Liver (tissue), 9 donors: ENCODE results near the gene GREB1. TPM values are rescaled to one million over a fixed set of nuclear protein-coding genes. Genes with fewer than 3 reads are reported as not detected.

ENCODE experiments used
- DNase-seq: peaks from one replicate; pipeline ENCODE4 v3.0.0-alpha.2; 2017; ENCODE audit warnings: low spot score
- H3K27ac ChIP-seq, 2 donors: one replicate each; pipeline ENCODE4 v1.7.0; 2013; ENCODE audit warnings: inconsistent platforms in 2 of 2, low read length in 2 of 2, control low read depth in 1 of 2, low read depth in 1 of 2, mild to moderate bottlenecking in 1 of 2
- H3K27me3 ChIP-seq, 4 donors: one replicate each; pipeline versions ENCODE4 v1.6.1 to v1.7.0; 2013; ENCODE audit warnings: low read length in 3 of 4, inconsistent platforms in 1 of 4, mild to moderate bottlenecking in 1 of 4, moderate library complexity in 1 of 4; ENCODE audit not compliant: control insufficient read depth in 4 of 4, insufficient read depth in 4 of 4
- H3K36me3 ChIP-seq, 4 donors: one replicate each; pipeline versions ENCODE4 v1.6.1 to v1.7.0; 2013; ENCODE audit warnings: low read length in 3 of 4, mild to moderate bottlenecking in 3 of 4, low read depth in 1 of 4, moderate library complexity in 1 of 4; ENCODE audit not compliant: control insufficient read depth in 4 of 4, insufficient read depth in 3 of 4
- H3K4me1 ChIP-seq, 4 donors: one replicate each; pipeline versions ENCODE4 v1.6.1 to v1.7.0; 2013; ENCODE audit warnings: low read length in 3 of 4, mild to moderate bottlenecking in 3 of 4, moderate library complexity in 1 of 4; ENCODE audit not compliant: control insufficient read depth in 4 of 4, insufficient read depth in 4 of 4
- H3K4me3 ChIP-seq, 3 donors: one replicate each; pipeline versions ENCODE4 v1.6.1 to v1.7.0; 2013; ENCODE audit warnings: low read length in 3 of 3, control low read depth in 1 of 3, low read depth in 1 of 3, mild to moderate bottlenecking in 1 of 3
- H3K9ac ChIP-seq, 2 donors: one replicate each; pipeline ENCODE4 v1.7.0; 2013; ENCODE audit warnings: low read length in 2 of 2, mild to moderate bottlenecking in 2 of 2, moderate library complexity in 2 of 2, control low read depth in 1 of 2, low read depth in 1 of 2
- H3K9me3 ChIP-seq, 4 donors: one replicate each; pipeline versions ENCODE4 v1.6.1 to v1.7.0; 2013; ENCODE audit warnings: low read length in 3 of 4; ENCODE audit not compliant: control insufficient read depth in 4 of 4
- ATF3 ChIP-seq: IDR thresholded peaks from 2 replicates; pipeline ENCODE4 v1.6.1; 2016; ENCODE audit warnings: antibody characterized with exemption
- CTCF ChIP-seq: fragments of 150-350 bp; IDR thresholded peaks from 2 replicates; pipeline ENCODE4 v1.5.1; 2017; ENCODE audit warnings: improper control_type of control experiment, low read depth, low read length; ENCODE audit not compliant: missing input control
- FOXA1 ChIP-seq: IDR thresholded peaks from 2 replicates; pipeline ENCODE4 v1.6.1; 2016; ENCODE audit warnings: antibody characterized with exemption
- FOXA2 ChIP-seq: IDR thresholded peaks from 2 replicates; pipeline ENCODE4 v1.6.1; 2016; ENCODE audit warnings: antibody characterized with exemption
- GABPA ChIP-seq, 2 donors: IDR thresholded peaks in 1 of 2; conservative IDR thresholded peaks in 1 of 2; 2 replicates each; pipeline ENCODE4 v1.6.1; 2016; ENCODE audit warnings: antibody characterized with exemption in 2 of 2, mild to moderate bottlenecking in 1 of 2, moderate library complexity in 1 of 2
- HNF4A ChIP-seq, 2 donors: conservative IDR thresholded peaks; 2 replicates each; pipeline ENCODE4 v1.6.1; 2016; ENCODE audit warnings: antibody characterized with exemption in 2 of 2, mild to moderate bottlenecking in 2 of 2
- HNF4G ChIP-seq: IDR thresholded peaks from 2 replicates; pipeline ENCODE4 v1.6.1; 2016; ENCODE audit warnings: antibody characterized with exemption
- JUND ChIP-seq, 2 donors: IDR thresholded peaks; 2 replicates each; pipeline ENCODE4 v1.6.1; 2016; ENCODE audit warnings: antibody characterized with exemption in 2 of 2
- NR2F2 ChIP-seq: IDR thresholded peaks from 2 replicates; pipeline ENCODE4 v1.6.1; 2016; ENCODE audit warnings: antibody characterized with exemption
- RAD21 ChIP-seq, 2 donors: IDR thresholded peaks; 2 replicates each; pipeline ENCODE4 v1.6.1; 2016; ENCODE audit warnings: antibody characterized with exemption in 2 of 2, mild to moderate bottlenecking in 2 of 2
- REST ChIP-seq: IDR thresholded peaks from 2 replicates; pipeline ENCODE4 v1.6.1; 2016; ENCODE audit warnings: antibody characterized with exemption, mild to moderate bottlenecking
- SP1 ChIP-seq: IDR thresholded peaks from 2 replicates; pipeline ENCODE4 v1.6.1; 2018; ENCODE audit warnings: antibody characterized with exemption, mild to moderate bottlenecking
- TAF1 ChIP-seq: conservative IDR thresholded peaks from 2 replicates; pipeline ENCODE4 v1.6.1; 2016; ENCODE audit warnings: antibody characterized with exemption, mild to moderate bottlenecking
- YY1 ChIP-seq: IDR thresholded peaks from 2 replicates; pipeline ENCODE4 v1.6.1; 2016; ENCODE audit warnings: antibody characterized with exemption, mild to moderate bottlenecking
- ZBTB33 ChIP-seq: IDR thresholded peaks from 2 replicates; pipeline ENCODE4 v1.6.1; 2016; ENCODE audit warnings: antibody characterized with exemption
- WGBS: extraction: QIAGEN DNeasy Blood & Tissue Kit; methylation state at CpG from one replicate; pipeline ENCODE4 v1.1.7; 2013; 5-methylcytosine and 5-hydroxymethylcytosine counted together
- polyA plus RNA-seq, 2 donors: library from polyadenylated mRNA; stranded (reverse) in 1 of 2; unstranded in 1 of 2; fragments of 200-250 nt in 1 of 2; fragments of >200 nt in 1 of 2; fragmentation: Nextera tagmentation in 1 of 2; extraction: Ambion mirVana in 1 of 2; gene quantifications; one replicate each; pipeline versions ENCODE4 v1.2.1 to v1.2.3, GENCODE V29; 2013 to 2015
- total RNA-seq, 2 donors: library from RNA; depleted of rRNA; stranded (reverse); fragments of >200 nt; gene quantifications; one replicate each; pipeline ENCODE4 v1.2.3, GENCODE V29; 2014
- donor health status: healthy.
- donor health status: healthy.
- donor health status: healthy.
- donor health status: healthy.
- donor health status: healthy.

Gene GREB1
- total and polyA plus RNA-seq, 4 donors = 1.0 to 6.3 (median 3.6) TPM

- TF ChIP-seq HNF4G (no peak), TAF1 (no peak), ZBTB33 (no peak), YY1 (no peak)
Measured at GRCh38 chr2:11564816-11565567, 31.1 kb downstream of the GREB1 start (continued).

- DNase-seq = no peak
- Histone ChIP-seq H3K27me3 (no peaks in the 10 kb centered on the region), H3K4me3 (no peak overlapping the region), H3K36me3 (no peaks in the 10 kb centered on the region), H3K27ac (no peak overlapping the region), H3K9me3 (no peaks in the 10 kb centered on the region), H3K9ac (no peak overlapping the region), H3K4me1 (no peaks in the 10 kb centered on the region)
- no peak for TF ChIP-seq CTCF
- TF ChIP-seq NR2F2 = no peak
- no peak for TF ChIP-seq TAF1
- no peak for TF ChIP-seq ATF3
- WGBS = 92% methylated on average over 14 of the region's 14 CpGs
Measured at GRCh38 chr2:11566383-11566782, 32.5 kb downstream of the GREB1 start.

- H3K4me1 ChIP-seq = no peaks in the 10 kb centered on the region
- no peaks in the 10 kb centered on the region for H3K36me3 ChIP-seq
- no peak for DNase-seq
- WGBS = 95% methylated on average over 8 of the region's 8 CpGs
- TF ChIP-seq JUND (IDR thresholded peaks at IDR 0.05) (no peak), FOXA1 (no peak), HNF4G (no peak), TAF1 (no peak), SP1 (no peak), NR2F2 (no peak), RAD21 (IDR thresholded peaks at IDR 0.05) (no peak), ATF3 (no peak), GABPA (IDR thresholded peaks at IDR 0.05 in 1 of 2, conservative IDR thresholded peaks at IDR 0.05 in 1 of 2) (no peak), FOXA2 (no peak), HNF4A (conservative IDR thresholded peaks at IDR 0.05) (no peak), REST (no peak), CTCF (no peak), ZBTB33 (no peak)
- no peaks in the 10 kb centered on the region for H3K9me3 ChIP-seq
- no peak overlapping the region for H3K4me3 ChIP-seq
- no peak overlapping the region for H3K9ac ChIP-seq
- H3K27me3 ChIP-seq = no peaks in the 10 kb centered on the region
- no peak overlapping the region for H3K27ac ChIP-seq
Measured at GRCh38 chr2:11567631-11568031, 33.8 kb downstream of the GREB1 start.
